Prostate gland (tissue), 2 donors: Measurements from ENCODE around the gene BRME1. TPM values are rescaled to one million over a fixed set of nuclear protein-coding genes. Genes with fewer than 3 reads are reported as not detected.

Experiments used
- DNase-seq: peaks from one replicate; pipeline ENCODE4 v3.0.0-alpha.2; 2019; ENCODE audit warnings: low spot score
- H3K27ac ChIP-seq, 2 donors: fragments of 200-600 bp; sonication (generic); 2 replicates each; pipeline ENCODE4 v1.5.1; 2017 to 2019
- H3K27me3 ChIP-seq: fragments of 200-600 bp; sonication (generic); replicated peaks from 2 replicates; pipeline ENCODE4 v1.5.1; 2019; ENCODE audit not compliant: insufficient read depth
- H3K36me3 ChIP-seq, 2 donors: fragments of 200-600 bp; sonication (generic); 1 replicate in 1 of 2; 2 replicates in 1 of 2; pipeline versions ENCODE4 v1.5.1 to v1.8.1; 2017 to 2019
- H3K4me1 ChIP-seq: fragments of 200-600 bp; sonication (generic); replicated peaks from 2 replicates; pipeline ENCODE4 v1.5.1; 2019
- H3K4me3 ChIP-seq, 2 donors: fragments of 200-600 bp; sonication (generic); 2 replicates each; pipeline ENCODE4 v1.5.1; 2017 to 2019
- H3K9me3 ChIP-seq: fragments of 200-600 bp; sonication (generic); 2 replicates; pipeline ENCODE4 v1.5.1; 2017
- CTCF ChIP-seq, 4 experiments: fragments of 200-600 bp in 2 of 4; fragments of 450-650 bp in 2 of 4; sonication (generic) in 2 of 4; IDR thresholded peaks; 1 replicate in 3 of 4; 2 replicates in 1 of 4; pipeline ENCODE4 v1.5.1; 2016 to 2019; ENCODE audit warnings: antibody characterized with exemption in 4 of 4, mild to moderate bottlenecking in 2 of 4, moderate library complexity in 2 of 4
- POLR2A ChIP-seq: fragments of 450-650 bp; IDR thresholded peaks from one replicate; pipeline ENCODE4 v1.6.1; 2016; ENCODE audit warnings: antibody characterized with exemption, mild to moderate bottlenecking
- POLR2AphosphoS5 ChIP-seq: sonication (generic); formaldehyde crosslinking; IDR thresholded peaks from one replicate; pipeline ENCODE4 v1.6.1; 2017; ENCODE audit warnings: antibody characterized with exemption
- WGBS: methylation state at CpG from one replicate; pipeline ENCODE4 v1.1.5; 2018; 5-methylcytosine and 5-hydroxymethylcytosine counted together
- intact Hi-C: fragments of 100-400 bp; cut with DNase I; formaldehyde crosslinking; loops from one replicate; pipeline ENCODE4 v1.14.2; 2022
- total RNA-seq, 2 donors: library from RNA; depleted of rRNA; stranded (reverse); fragments of >200 nt; gene quantifications; one replicate each; pipeline ENCODE4 v1.1.0, GENCODE V29; 2016

Gene BRME1
- total RNA-seq, 2 donors from 2014 or later: 2.0 to 12.6 TPM

GRCh38 chr19:13850910-13851733 is 54.8 kb downstream of the BRME1 start:
- peak; percentile 87 for DNase-seq
- intact Hi-C loops: no loop called here
- Histone ChIP-seq H3K4me3 (peak overlapping the region; percentile 13 to 25), H3K4me1 (peaks cover 12% of the 10 kb centered on the region), H3K9me3 (no peaks in the 10 kb centered on the region), H3K27ac (peak overlapping the region; percentile 90 to 94), H3K27me3 (no peaks in the 10 kb centered on the region), H3K36me3 (no peaks in the 10 kb centered on the region)
- TF ChIP-seq POLR2A: peak; percentile 63
- no peak for TF ChIP-seq CTCF (IDR thresholded peaks at IDR 0.05)
- TF ChIP-seq POLR2AphosphoS5: peak; percentile 85
- 23% methylated on average over 21 of the region's 26 CpGs for WGBS

- Histone ChIP-seq H3K4me1 (peaks cover 12% of the 10 kb centered on the region), H3K27me3 (no peaks in the 10 kb centered on the region), H3K9me3 (no peaks in the 10 kb centered on the region), H3K4me3 (peak overlapping the region; percentile 13 to 25), H3K27ac (peak overlapping the region; percentile 90 to 94), H3K36me3 (no peaks in the 10 kb centered on the region)
- WGBS: 16% methylated on average over 63 of the region's 66 CpGs
- peak; percentile 77 for DNase-seq
- intact Hi-C loops: no loop called here
- peak; percentile 49 for TF ChIP-seq POLR2A
- TF ChIP-seq CTCF (IDR thresholded peaks at IDR 0.05): no peak
- peak; percentile 61 for TF ChIP-seq POLR2AphosphoS5
These were observed 55.7 kb downstream of the BRME1 start for GRCh38 chr19:13849991-13850909.

GRCh38 chr19:13848798-13849676 is 56.9 kb downstream of the BRME1 start:
- Histone ChIP-seq H3K27ac (peak overlapping the region; percentile 20 to 98), H3K9me3 (no peaks in the 10 kb centered on the region), H3K36me3 (no peaks in the 10 kb centered on the region), H3K4me3 (no peak overlapping the region), H3K4me1 (peaks cover 12% of the 10 kb centered on the region), H3K27me3 (no peaks in the 10 kb centered on the region)
- intact Hi-C loops: no loop called here
- no peak for DNase-seq
- WGBS: 57% methylated on average over 16 of the region's 16 CpGs
- TF ChIP-seq POLR2AphosphoS5 (no peak), POLR2A (no peak), CTCF (IDR thresholded peaks at IDR 0.05) (no peak)

- Histone ChIP-seq H3K4me1 (peaks cover 12% of the 10 kb centered on the region), H3K4me3 (no peak overlapping the region), H3K9me3 (no peaks in the 10 kb centered on the region), H3K27me3 (no peaks in the 10 kb centered on the region), H3K36me3 (no peaks in the 10 kb centered on the region), H3K27ac (peak overlapping the region; percentile 98 to 99)
- intact Hi-C loops: no loop called here
- DNase-seq: no peak
- WGBS: 66% methylated on average over 4 of the region's 4 CpGs
- no peak for TF ChIP-seq POLR2AphosphoS5
- no peak for TF ChIP-seq POLR2A
- TF ChIP-seq CTCF (IDR thresholded peaks at IDR 0.05): no peak
These were observed 57.6 kb downstream of the BRME1 start for GRCh38 chr19:13848340-13848677.
